HPDE6-E6E7 (cell line): ENCODE data around the gene PDE3B.
"Not testable (repeated sequence)": the region's sequence is repeated elsewhere in the genome, so short reads cannot be mapped to it uniquely, and the experiment has no call there.

Experiments
- DNase-seq: peaks from one replicate; pipeline ENCODE4 v3.0.0; 2011; ENCODE audit warnings: missing footprints; ENCODE audit errors: extremely low spot score

Gene PDE3B

DNA sequence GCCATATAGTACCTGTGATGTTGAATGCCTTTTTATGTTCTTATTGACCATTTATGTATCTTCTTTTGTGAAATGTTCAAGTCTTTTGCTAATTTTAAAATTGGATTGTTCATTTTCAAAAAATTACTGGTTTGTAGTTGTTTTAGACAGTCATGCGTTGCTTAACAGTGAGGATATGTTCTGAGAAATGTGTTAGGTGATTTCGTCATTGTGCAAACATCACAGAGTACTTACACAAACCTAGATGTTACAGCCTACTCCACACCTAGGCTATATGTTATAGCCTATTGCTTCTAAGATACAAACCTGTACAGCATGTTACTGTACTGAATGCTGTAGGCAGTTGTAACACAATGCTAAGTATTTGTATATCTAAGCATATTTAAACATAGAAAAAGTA, 32.5 kb downstream of the PDE3B start:
- no peak for DNase-seq

GRCh38 chr11:14677146-14677545, 33.5 kb downstream of the PDE3B start:
- DNase-seq: no peak

DNA sequence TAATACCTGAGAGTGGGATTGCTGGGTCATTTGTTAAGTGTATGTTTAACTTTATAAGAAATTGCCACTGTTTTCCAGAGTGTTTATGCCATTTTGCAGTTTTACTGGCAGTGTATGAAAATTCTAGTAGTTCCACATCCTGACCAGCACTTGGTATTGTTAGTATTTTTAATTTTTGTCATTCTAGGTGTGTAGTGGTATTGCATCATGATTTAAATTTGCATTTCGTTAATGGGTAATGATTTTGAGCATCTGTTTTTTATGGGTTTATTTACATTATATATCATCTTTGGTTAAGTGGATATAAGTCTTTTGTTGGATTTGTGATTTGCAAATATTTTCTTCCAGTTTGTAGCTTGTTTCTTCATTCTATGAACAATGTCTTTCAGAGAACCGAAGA, 34.7 kb downstream of the PDE3B start:
- DNase-seq: no peak

- no peak for DNase-seq
Measured at GRCh38 chr11:14679662-14680061, 36.1 kb downstream of the PDE3B start.

- not testable (repeated sequence) for DNase-seq
Measured at GRCh38 chr11:14684234-14684915, 40.8 kb downstream of the PDE3B start.

- DNase-seq: no peak
Measured at GRCh38 chr11:14687456-14687855, 43.9 kb downstream of the PDE3B start.

DNA sequence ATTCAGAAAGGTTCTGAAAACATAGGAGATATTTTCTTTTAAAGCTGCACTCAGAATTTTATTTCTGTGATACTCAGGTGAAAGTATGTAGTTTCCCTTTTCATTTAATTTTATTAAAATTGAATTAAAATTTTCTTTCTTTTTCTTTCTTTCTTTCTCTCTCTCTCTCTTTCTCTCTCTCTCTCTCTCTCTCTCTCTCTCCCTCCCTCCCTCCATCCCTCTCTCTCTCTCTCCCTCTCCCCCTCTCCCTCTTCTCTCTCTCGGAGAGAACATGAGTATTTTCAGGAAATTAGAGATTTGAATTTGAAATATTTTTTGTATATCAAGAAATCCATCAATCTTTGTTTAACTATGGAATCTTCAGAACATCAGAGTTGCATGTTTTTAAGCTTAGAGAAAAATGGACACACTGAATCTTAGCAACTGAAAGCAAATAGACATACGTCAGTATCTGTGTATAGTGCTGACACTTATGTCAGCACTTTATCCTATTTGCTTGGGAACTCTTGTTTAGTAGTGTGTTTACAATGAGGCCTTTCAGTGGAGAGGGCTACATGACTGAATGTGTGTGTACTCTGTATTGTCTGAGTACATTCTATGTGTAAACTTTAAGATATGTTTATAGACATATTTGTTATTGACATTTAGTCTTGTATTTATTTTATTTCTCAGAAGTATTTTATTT, 44.5 kb downstream of the PDE3B start:
- no peak for DNase-seq

GRCh38 chr11:14695656-14696055, 52.1 kb downstream of the PDE3B start:
- DNase-seq: not testable (repeated sequence)

DNA sequence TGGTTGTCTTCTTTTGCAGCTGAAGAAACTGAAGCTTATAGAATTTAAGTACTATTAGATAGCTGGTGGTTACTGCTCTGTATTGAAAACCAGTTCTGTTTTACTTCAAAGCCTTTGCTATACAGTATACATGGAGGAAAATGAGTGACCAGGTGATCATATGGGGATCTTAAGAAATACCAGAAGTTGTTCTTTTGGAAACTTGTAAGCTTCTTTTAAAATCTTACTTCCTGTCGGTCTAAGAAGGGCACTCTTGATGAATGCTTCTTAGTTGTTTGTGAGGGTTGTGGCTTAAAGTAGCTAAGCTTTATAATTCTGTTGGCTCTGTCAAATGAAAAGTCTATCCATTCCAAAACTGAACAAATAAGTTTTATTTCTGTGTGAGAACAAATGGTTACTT, 55.2 kb downstream of the PDE3B start:
- no peak for DNase-seq

- DNase-seq: no peak
Measured at GRCh38 chr11:14700593-14700992, 57.0 kb downstream of the PDE3B start.

- no peak for DNase-seq
Measured at GRCh38 chr11:14702760-14703159, 59.2 kb downstream of the PDE3B start.

- DNase-seq: no peak
Measured at GRCh38 chr11:14703731-14704130, 60.1 kb downstream of the PDE3B start.

- no peak for DNase-seq
Measured at GRCh38 chr11:14705067-14705466, 61.5 kb downstream of the PDE3B start.

DNA sequence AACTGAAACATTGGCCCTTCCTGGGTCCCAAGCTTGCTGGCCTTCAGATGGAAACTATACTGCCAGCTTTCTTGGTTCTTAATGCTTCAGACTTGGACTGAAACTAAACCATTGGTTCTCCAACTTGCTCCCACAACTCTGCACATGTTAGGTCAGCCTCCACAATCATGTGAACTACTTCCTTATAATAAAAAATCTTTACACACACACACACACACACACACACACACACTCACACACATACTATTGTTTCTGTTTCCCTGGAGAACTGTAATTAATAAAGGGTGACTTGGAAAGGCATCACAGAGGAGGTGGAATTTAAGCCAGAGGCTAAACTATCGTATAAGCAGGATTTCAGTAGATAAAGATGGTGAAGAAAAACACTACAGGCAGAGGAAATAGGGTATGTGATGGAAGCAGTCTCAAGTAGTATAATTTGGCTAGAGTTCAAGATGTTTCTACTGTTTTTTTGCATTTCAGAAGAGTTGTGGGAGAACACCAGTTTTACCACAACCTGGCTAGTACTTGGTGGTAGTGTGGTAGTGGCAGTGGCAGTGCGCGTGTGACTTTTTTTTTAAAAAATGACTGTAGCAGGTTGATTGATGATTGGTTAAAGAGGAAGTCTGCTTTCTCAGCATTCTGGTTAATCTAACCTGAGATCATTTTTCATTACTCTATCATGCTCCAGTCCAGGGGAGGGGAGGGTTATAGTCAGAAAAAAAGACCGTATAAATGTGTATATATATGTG, 70.1 kb downstream of the PDE3B start:
- no peak for DNase-seq

DNA sequence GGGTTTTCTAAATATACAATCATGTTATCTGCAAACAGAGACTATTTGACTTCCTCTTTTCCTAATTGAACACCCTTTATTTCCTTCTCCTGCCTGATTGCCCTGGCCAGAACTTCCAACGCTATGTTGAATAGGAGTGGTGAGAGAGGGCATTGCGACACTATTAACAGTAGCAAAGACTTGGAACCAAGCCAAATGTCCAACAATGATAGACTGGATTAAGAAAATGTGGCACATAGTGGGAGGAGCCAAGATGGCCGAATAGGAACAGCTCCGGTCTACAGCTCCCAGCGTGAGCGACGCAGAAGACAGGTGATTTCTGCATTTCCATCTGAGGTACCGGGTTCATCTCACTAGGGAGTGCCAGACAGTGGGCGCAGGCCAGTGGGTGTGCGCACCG, 72.1 kb downstream of the PDE3B start:
- DNase-seq: not testable (repeated sequence)

GRCh38 chr11:14722496-14722895, 78.9 kb downstream of the PDE3B start:
- DNase-seq: no peak

- no peak for DNase-seq
Measured at GRCh38 chr11:14725150-14725549, 81.5 kb downstream of the PDE3B start.

GRCh38 chr11:14727215-14727614, 83.6 kb downstream of the PDE3B start:
- DNase-seq: no peak

- DNase-seq: no peak
Measured at GRCh38 chr11:14727746-14728145, 84.1 kb downstream of the PDE3B start.

GRCh38 chr11:14740539-14740938, 96.9 kb downstream of the PDE3B start:
- DNase-seq: not testable (repeated sequence)

- DNase-seq: no peak
Measured at GRCh38 chr11:14741195-14741594, 97.6 kb downstream of the PDE3B start.

- no peak for DNase-seq
Measured at GRCh38 chr11:14742849-14743559, 99.4 kb downstream of the PDE3B start.
